DMS 273 (cell line): ENCODE measurements around the gene SLC7A8.

ENCODE experiments used
- DNase-seq: peaks from one replicate; lab custom pipeline; 2025; ENCODE audit not compliant: unreplicated experiment; lab: John Stamatoyannopoulos, UW

The SLC7A8 gene

DNA sequence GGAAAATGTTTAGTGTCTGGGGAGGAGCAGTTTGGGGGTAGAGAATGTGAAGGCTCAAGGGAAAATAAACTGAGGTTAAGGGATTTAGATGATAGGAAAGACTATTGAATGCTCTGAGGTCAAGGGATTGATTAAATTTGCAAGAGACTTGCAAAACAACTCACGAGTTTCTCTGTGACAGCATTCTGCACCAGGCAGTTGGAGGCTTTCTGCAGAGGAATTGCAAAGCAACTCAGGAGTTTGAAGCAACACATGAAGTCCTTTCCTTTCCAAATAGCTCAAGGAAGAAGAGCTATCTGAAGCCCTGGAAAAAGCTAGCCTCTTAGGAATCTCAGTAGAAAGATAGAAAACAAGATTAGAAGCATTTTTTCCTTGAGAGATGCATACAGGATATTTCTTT lies 23.9 kb downstream of the SLC7A8 start:
- no peak for DNase-seq

DNA sequence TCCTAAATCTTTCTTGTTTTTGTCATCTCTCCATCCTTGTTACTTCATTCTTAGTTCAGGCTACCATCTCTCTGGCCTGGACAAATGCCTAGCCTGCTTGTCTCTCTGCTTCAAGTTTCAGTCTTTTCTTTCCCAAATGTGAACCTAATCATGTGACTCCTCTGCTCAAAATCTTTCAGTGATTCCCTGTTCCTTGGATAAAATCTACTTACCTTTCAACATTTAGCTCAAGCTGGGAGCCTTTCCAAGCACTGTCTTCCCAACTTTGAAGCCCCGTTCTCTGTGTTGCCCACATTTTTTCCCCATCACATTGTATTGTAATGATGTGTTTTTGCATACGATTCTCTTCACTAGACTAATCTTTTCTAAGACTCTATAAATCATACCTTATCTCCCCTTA lies 24.7 kb downstream of the SLC7A8 start:
- no peak for DNase-seq

DNA sequence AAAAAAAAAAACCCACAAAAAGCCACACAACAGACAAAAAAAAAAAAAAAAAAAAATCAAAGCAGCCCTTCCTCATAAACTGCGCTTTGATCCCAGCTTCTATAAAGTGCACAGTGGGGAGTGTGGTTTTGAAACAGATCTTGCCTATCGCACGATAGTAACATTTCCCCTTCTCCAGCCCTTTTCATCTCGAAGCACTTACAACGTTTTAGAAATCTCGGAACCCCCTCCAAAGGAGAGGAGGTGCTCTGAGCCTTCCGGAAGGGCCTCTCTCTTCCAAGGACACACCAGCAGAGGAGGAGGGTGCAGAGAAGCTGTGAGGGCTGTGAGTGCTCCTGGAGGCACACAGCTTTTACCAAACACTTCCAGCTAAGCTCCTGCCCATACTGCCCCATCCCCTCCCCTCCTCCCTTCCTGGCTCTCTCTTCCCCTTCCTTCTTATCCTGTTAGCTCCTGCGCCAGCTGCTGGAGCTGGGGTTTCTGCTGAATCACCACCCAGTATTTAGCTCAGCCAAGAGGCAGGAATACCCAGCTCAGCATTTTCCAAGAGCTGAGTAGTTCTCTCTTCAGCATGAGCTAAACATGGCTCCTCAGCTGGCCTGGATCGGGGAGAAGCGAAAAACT lies 28.4 kb downstream of the SLC7A8 start:
- peak; percentile 96 for DNase-seq

DNA sequence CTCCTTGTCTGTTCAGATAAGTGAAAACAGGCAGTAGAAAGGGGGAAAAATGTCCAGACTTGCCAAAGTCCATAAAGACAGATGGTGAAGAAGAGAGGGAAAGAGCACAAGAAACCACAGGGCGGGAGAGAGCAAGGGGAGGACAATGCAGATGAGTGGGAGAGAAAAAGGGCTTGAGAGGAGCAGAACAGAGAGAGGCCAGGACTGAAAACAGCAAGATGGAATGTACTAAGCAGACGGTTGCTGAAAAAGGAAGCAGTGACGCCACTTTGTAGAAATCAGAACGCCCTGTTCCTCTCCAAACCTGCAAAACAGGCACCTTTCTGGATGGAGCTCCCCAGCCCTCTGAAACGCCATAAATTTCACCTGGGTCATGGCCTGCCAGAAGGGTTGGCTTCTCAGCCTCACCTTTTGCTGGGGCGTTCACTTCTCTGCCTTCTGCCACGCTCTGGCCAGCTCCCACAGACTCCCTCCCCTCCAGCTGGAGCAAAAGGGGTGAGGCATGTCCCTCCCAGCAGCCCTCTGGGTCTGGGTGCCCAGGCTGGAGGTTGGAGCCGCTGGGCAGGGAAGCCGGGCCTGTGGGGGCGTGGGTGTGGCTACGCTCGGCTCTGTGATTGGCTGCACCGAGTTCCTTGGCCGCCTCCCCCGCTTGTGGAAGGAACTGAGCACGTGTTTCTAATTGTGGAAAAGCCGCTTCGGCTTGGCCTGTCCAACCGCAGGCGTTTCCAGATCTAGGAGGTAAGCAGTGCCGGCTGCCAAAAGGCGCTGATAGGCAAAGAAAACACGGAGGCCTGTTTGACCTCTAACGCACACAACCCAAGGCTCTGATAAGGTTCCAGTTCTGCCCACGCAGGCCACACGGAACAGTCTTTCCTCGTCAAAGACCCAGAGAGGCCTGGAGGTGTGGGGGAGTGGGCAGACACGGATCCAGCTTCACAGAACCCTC lies 29.3 kb downstream of the SLC7A8 start:
- peak; percentile 98 for DNase-seq

DNA sequence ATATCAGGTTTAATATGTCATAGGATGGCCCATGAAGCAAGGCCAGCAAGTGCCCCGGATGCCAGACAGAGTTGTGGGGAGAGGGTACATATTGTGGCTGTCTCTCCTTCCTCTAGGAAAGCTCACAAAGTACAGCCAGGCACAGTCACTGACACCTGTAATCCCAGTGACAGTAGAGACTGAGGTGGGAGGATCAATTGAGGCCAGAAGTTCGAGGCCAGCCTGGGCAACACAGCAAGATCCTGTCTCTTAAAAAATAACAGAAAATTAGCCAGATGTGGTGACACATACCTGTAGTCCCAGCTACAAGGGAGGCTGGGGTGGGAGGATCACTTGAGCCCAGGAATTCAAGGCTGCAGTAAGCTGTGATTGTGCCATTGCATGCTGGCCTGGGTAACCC lies 32.1 kb downstream of the SLC7A8 start:
- no peak for DNase-seq

DNA sequence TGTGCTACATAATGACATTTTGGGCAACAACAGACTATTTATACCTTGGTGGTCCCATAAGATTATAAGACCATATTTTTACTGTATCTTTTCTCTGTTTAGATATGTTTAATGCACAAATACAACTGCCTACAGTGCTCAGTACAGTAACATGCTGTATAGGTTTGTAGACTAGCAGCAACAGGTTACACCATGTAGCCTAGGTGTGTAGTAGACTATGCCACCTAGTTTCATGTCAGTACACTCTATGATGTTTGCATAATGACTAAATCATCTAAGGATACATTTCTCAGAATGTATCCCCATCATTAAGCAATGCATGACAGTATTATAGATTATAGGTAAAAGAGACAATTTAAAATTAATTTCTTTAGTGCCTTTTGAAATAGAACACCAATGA lies 33.7 kb downstream of the SLC7A8 start:
- no peak for DNase-seq

DNA sequence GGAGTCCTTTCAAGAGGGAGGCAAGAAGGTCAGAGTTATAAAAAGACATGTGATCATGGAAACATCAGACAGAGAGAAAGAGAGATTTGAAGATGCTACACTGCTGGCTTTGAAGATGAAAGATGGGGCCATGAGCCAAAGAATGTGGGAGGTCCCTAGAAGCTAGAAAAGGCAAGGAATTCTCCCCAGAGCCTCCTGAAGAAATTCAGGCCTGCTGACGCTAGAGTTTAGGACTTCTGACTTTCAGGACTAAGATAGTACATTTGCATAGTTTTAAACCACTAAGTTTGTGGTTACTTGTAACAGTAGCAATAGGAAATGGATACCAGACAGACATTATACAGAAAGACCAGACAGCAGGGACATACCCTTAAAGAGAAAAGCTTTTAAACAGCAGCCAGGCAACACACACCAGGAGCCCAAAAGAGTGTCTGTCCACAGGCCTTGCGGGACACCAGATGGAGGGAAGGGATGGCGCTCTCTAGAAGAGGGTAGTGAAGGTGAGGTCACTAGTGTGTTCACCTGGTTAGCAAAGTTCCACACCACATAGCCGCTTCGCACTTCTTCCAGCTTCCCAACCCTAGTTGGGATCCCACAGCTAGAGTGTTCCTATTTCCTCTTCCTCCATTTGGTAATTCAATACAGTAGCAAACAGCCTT lies 34.7 kb downstream of the SLC7A8 start:
- DNase-seq: no peak

DNA sequence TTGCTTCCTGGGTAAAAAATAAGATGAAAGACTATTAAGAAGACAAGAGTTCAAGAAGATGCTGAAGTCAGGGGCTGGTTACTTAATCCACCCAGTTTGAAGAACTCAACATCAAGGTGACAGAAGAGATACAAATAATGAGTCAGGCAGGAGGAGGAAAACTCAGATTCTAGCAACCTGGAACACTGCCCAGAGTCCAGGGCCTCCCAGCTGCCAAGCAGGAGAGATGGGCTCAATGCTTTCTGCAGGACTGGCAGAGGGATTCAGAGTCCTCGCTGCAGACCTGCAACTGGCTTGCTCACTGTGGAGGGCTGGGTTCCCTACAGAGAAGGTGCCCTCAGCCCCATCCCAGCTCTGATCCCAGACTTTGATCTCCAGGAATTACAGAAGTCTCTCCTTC lies 35.8 kb downstream of the SLC7A8 start:
- DNase-seq: peak; percentile 90

DNA sequence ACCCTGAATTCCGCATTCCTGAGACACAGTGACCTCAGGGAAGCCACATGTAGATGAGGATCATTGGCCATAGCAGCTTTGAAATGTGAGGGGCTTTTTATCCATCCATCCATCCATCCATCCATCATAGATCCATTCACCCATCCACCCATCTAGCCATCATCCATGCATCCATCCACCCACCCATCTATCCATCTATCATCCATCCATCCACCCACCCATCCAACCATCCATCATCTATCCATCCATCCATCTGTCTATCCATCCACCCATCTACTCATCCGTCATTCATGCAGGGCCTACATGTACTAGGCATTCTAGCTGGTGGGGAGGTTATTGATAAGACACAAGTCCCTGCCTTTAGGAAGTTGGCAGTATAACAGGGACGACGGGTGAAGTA lies 36.5 kb downstream of the SLC7A8 start:
- DNase-seq: no peak

DNA sequence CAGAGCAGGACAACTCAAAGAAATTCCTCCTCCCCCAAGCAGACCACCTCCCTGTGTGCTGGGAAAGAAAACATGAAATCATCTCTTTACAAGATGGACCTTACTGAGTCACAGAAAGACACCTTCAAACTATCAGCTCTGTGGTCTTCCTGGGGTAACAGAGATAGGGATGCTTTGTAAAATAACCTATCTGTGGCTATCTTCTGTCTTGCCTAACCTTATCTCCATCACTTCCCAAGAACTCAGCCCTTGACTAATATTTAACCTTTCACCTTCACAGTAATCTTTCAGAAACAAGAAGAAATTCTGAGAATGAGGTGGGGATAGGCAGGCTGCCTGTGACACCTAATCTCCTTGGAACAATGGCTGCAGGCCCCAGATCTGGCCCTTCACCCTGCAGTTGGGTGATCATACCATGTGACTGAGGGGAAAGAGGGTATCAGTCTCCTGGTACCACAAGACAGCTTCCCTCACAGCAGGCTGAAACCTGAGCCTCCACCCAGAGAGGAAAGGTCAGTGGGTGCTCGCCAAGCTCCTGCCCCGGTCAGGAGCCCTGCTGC lies 37.0 kb downstream of the SLC7A8 start:
- no peak for DNase-seq

DNA sequence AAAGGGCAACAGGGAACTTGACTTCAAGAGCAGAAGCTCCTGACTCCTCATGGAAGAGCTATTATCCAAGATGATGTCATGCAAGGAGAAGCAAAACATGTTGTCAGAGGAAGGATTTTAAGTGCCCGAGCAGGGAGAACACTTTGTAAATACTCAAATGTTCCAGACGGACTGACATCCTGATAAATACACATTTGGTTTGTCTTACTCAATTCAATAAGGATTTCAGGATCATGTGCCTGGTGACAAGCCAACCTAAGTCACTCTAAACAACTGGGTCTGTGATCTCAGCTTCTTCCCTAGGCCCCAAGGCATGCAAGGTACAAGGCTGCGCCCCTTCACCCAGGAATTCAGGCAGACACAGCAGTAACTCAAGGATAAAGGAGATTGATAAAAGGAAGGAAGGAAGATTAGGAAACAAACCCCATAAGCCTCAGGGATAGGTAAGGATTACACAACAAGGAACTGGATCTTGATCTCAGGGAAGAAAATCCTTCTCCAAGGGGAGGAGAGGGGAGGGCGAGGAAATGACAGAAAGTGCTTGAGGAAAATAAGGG lies 37.6 kb downstream of the SLC7A8 start:
- DNase-seq: no peak

DNA sequence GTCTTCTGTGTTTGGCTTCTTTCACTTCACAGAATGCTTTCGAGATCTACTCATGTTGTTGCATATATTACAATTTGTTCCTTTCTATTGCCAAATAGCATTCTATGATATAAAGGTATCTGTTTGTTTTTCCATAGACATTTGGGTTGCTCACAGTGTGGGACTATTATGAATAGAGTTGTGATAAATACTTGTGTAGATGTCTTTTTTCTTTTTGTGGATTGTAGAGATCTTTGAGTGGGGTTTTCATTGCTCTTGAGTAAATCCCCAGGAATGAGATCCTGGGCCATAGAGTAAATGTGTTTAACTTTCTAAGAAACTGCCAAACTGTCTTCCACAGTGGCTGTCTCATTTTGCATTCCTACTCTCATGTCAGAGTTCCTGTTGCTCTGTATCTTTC lies 39.5 kb downstream of the SLC7A8 start:
- no peak for DNase-seq

DNA sequence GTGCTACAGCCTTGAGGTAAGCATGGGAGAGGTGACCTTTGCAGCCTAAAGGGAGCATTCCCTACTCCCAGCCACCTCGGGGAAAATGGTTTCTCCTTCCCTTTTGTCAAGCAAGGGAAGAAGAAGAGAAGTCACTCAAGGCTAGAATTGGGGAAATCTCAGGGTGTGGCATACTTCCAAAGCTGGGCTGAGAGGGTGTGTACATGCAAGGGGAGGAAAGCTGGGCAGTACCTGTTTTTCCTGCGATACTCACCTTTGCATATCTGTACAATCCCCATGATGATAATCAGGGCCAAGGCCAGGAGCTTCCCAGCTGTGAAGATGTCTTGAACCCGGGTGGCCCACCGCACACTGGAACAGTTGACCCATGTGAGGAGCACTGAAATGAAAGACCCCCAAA lies 40.6 kb downstream of the SLC7A8 start:
- no peak for DNase-seq

DNA sequence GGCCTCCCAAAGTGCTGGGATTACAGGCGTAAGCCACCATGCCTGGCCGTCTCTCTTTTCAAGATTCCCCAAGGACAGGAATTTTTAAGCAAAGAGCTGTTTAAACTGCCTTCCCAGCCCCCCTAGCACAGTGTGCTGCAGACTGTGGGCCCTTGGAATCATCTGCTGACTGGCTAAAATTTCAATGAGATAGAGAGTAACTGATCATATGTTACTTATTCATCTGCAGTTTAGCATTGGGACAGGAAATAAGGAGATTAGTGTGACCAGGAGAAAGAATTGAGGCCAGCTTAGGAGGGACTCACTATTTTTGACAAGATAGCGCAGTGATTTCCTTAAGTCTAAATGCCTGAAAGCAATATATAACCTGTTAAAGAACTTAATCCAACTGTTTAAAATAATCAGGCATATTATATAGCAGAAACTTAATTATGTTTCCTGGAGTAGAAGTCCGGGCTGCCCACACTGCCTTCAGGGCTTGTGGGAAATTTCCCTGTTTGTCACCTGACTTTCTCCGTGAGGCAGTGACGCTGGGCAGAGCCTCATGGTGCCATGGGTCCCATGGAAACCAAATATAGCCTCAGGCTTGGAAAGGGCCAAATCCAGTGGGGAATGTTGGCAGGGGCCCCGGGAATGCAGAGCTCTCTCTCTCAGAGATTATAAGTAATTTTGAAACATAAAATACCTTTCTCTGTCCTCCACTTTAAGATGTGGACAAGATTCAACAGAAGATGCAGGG lies 41.6 kb downstream of the SLC7A8 start:
- DNase-seq: no peak

DNA sequence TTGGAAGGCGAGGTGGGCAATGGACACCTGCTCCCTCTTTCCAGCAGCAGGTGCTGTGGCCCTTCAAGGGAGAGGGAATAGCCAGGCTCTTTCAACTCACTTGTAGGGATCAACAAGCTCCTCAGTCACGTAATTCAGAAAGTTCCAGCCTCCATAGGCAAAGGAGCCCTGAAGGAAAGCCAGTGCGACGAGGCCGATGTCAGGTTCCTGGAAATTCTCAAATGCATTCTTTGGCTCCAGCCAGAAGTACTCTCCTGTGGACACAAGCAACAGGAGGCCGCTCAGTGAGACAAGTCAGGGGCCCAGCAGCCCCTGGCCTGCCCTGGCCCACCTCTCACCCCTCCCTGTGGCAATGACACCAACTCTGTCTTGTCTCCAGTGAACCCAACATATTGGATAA lies 43.1 kb downstream of the SLC7A8 start:
- no peak for DNase-seq

DNA sequence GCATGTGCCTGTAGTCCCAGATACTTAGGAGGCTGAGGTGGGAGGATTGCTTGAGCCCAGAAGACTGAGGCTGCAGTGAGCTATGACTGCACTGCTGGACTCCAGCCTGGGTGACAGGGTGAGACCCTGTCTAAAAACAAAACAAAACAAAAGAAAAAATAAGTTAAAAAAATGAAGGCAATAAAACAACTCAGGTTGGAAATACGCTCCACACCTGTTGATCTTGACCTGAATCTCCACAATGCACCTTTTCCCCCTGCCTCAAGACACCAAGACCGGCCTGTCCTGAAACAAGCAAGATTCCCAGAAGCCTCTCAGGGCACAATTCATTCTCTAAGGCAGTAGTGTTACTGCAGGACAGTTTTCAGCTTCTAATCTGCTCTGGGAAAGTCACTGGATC lies 43.6 kb downstream of the SLC7A8 start:
- no peak for DNase-seq

DNA sequence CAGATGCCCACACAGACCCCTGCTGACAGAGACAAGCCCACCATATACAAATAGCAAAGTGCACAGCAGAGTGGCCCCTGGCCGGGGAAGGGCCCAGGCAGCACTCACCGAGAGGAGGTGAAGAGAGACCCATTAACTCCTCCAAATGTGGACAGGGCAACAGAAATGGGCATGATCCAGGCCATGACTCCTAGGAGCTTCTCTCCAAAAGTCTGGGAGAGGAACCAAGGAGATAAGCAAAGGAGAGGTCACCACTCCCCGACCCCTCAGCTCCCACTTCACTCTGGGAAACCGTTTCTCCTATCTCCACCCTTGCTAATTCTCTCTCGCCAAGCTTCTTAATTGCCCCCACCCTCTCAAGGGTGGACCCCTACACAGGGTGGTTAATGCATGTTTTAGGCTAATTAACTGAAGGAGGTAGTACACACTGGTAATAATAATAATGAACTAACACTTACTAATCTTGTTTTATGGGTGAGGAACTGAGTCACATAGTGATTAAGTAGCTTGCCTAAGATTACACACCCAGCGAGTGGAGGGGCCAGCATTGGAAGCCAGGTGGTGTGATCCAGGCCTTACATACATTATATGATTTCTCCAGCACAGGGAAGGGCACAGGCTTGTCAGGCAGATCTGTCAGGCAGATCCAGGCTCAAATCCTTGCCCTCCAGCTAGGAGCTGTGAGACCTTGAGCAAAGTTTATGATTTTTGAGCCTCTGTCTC lies 45.5 kb downstream of the SLC7A8 start:
- no peak for DNase-seq

DNA sequence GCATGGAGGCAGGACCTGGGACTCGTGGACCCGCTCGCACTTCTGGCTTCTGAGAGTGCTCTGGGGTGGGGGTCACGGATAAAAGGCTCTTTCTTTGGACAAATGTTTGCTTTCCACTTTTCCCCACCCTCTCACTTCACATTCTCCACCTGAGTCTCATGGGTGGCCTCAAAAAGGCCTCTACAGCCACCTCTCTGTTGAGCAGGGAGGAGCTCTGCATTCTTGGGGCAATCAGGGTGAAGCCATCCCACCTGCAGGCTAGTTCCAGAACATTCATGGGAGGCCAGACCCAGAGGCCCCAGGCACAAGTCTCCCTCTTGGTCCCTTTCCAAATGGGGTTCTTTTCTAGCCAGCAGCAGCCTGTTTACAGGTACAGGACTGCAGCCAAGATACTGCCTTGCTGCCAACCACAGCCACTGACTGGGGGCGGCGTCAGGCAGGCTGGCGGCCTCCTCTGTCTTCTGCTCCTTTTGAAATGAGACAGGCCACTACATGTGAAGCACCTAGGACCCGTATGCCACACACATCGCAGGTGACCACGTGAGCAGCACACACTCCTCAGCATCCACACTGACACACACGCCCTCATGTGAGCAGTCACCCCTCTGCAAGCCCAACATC lies 46.2 kb downstream of the SLC7A8 start:
- peak; percentile 24 for DNase-seq

DNA sequence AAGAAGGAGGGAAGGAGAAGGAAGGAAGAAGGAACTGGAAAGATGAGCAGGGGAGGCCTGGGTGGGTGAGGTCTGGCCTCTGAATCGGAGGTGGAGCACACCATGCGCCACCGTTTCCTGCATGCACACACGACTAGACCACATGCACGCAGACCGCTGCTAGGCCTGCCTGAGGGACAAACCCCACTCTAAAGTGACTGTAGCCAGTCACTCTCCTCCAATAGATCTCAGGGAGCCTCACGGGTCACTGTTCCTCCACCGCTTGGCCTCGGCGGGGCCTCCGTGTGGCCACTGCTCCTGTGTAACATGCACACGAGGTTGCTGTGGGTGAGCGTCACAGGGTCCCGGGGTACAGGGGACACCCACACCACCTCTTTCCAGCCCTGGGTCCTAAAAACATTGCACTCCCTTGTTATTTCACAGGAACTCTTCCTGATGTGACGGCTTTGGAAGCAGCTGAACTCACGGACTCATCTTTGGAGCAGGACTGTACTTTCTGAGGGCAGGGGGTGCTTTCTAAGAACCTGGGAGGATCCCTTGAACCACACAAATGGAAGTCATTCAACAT lies 46.8 kb downstream of the SLC7A8 start:
- no peak for DNase-seq
